HEK293 (cell line): ENCODE measurements around the gene TBPL1.

Source experiments
- CTCF ChIA-PET: fragments of 350-600 bp; formaldehyde crosslinking; extraction: SDS; loops from one replicate; lab custom pipeline; 2021; ENCODE audit warnings: antibody characterized with exemption; lab: Yijun Ruan, JAX
- POLR2A ChIA-PET: fragments of 300-600 bp; formaldehyde crosslinking; extraction: SDS; loops from one replicate; lab custom pipeline; 2020; ENCODE audit warnings: antibody characterized with exemption, inconsistent platforms; lab: Yijun Ruan, JAX
- H3K27ac ChIP-seq: fragments of 200-500 bp; sonication (Bioruptor generic); 2 replicates; pipeline ENCODE4 v1.5.1; 2014; ENCODE audit warnings: low read depth, low read length, control low read depth, inconsistent platforms; ENCODE audit errors: extremely low read depth
- H3K36me3 ChIP-seq, 2 experiments: fragments of 200-500 bp in 1 of 2; sonication (Bioruptor generic) in 1 of 2; 1 replicate in 1 of 2; 2 replicates in 1 of 2; pipeline ENCODE4 v1.5.1; 2014 to 2017; ENCODE audit warnings: inconsistent platforms in 2 of 2, low read length in 2 of 2; ENCODE audit not compliant: control insufficient read depth in 2 of 2, insufficient read depth in 1 of 2
- H3K4me1 ChIP-seq: fragments of 200-500 bp; sonication (Bioruptor generic); 2 replicates; pipeline ENCODE4 v1.5.1; 2014; ENCODE audit warnings: mild to moderate bottlenecking, low read length, inconsistent platforms; ENCODE audit not compliant: control insufficient read depth, insufficient read depth
- H3K4me3 ChIP-seq: 2 replicates; pipeline ENCODE4 v1.5.1; 2011; ENCODE audit warnings: low read depth, mild to moderate bottlenecking, control low read depth, low read length, moderate library complexity
- H3K9me3 ChIP-seq: fragments of 200-500 bp; sonication (Bioruptor generic); 2 replicates; pipeline ENCODE4 v1.5.1; 2014; ENCODE audit warnings: low read depth, low read length, inconsistent platforms; ENCODE audit not compliant: control insufficient read depth, insufficient read depth
- KLF7 ChIP-seq: fragments of 450-650 bp; formaldehyde crosslinking; IDR thresholded peaks from 2 replicates; pipeline ENCODE4 v1.5.1; 2016; ENCODE audit warnings: missing biosample characterization, missing genetic modification characterization, borderline replicate concordance
- MEIS1 ChIP-seq: sonication (generic); formaldehyde crosslinking; IDR thresholded peaks from 2 replicates; pipeline ENCODE4 v1.8.1; 2022; ENCODE audit warnings: missing genetic modification reagents, mild to moderate bottlenecking, borderline replicate concordance
- OSR2 ChIP-seq: fragments of 450-650 bp; formaldehyde crosslinking; IDR thresholded peaks from 2 replicates; pipeline ENCODE4 v1.5.1; 2016; ENCODE audit warnings: missing biosample characterization, missing genetic modification characterization
- REPIN1 ChIP-seq: fragments of 450-650 bp; formaldehyde crosslinking; IDR thresholded peaks from 2 replicates; pipeline ENCODE4 v1.5.1; 2017; ENCODE audit warnings: missing biosample characterization, missing genetic modification characterization, low read depth
- WT1 ChIP-seq: fragments of 450-650 bp; formaldehyde crosslinking; IDR thresholded peaks from 2 replicates; pipeline ENCODE4 v1.5.1; 2016; ENCODE audit warnings: missing biosample characterization, missing genetic modification characterization
- YY2 ChIP-seq: fragments of 450-650 bp; formaldehyde crosslinking; IDR thresholded peaks from 2 replicates; pipeline ENCODE4 v1.5.1; 2016; ENCODE audit warnings: missing biosample characterization, missing genetic modification characterization
- ZBTB48 ChIP-seq: fragments of 450-650 bp; formaldehyde crosslinking; IDR thresholded peaks from 2 replicates; pipeline ENCODE4 v1.5.1; 2016; ENCODE audit warnings: missing biosample characterization, missing genetic modification characterization
- ZFHX2 ChIP-seq: fragments of 450-650 bp; formaldehyde crosslinking; conservative IDR thresholded peaks from 2 replicates; pipeline ENCODE4 v1.5.1; 2016; ENCODE audit warnings: missing biosample characterization, missing genetic modification characterization
- ZNF2 ChIP-seq: fragments of 450-650 bp; formaldehyde crosslinking; IDR thresholded peaks from 2 replicates; pipeline ENCODE4 v1.5.1; 2016; ENCODE audit warnings: missing biosample characterization, missing genetic modification characterization
- ZNF324 ChIP-seq: fragments of 450-650 bp; formaldehyde crosslinking; IDR thresholded peaks from 2 replicates; pipeline ENCODE4 v1.5.1; 2016; ENCODE audit warnings: missing biosample characterization, missing genetic modification characterization
- ZNF341 ChIP-seq: fragments of 450-650 bp; formaldehyde crosslinking; IDR thresholded peaks from 2 replicates; pipeline ENCODE4; 2016; ENCODE audit warnings: low read depth, missing biosample characterization, missing genetic modification characterization
- ZNF350 ChIP-seq: fragments of 450-650 bp; formaldehyde crosslinking; IDR thresholded peaks from 2 replicates; pipeline ENCODE4 v1.5.0; 2017; ENCODE audit warnings: missing biosample characterization, mild to moderate bottlenecking, missing genetic modification characterization
- ZNF473 ChIP-seq: fragments of 450-650 bp; formaldehyde crosslinking; IDR thresholded peaks from 2 replicates; pipeline ENCODE4 v1.5.1; 2017; ENCODE audit warnings: missing biosample characterization, missing genetic modification characterization
- ZNF571 ChIP-seq: fragments of 450-650 bp; formaldehyde crosslinking; IDR thresholded peaks from 2 replicates; pipeline ENCODE4 v1.5.0; 2017; ENCODE audit warnings: missing biosample characterization, missing genetic modification characterization
- ZNF626 ChIP-seq: fragments of 450-650 bp; sonication (Bioruptor Pico); formaldehyde crosslinking; IDR thresholded peaks from 2 replicates; pipeline ENCODE4 v1.5.1; 2018; ENCODE audit warnings: missing biosample characterization, missing genetic modification characterization, inconsistent platforms
- ZNF791 ChIP-seq: fragments of 450-650 bp; formaldehyde crosslinking; IDR thresholded peaks from 2 replicates; pipeline ENCODE4 v1.5.1; 2016; ENCODE audit warnings: missing biosample characterization, missing genetic modification characterization
- ZNF830 ChIP-seq: fragments of 450-650 bp; IDR thresholded peaks from 2 replicates; pipeline ENCODE4 v1.5.0; 2018; ENCODE audit warnings: missing biosample characterization, missing genetic modification characterization, low read depth, mild to moderate bottlenecking, moderate library complexity
- ZSCAN16 ChIP-seq: fragments of 450-650 bp; formaldehyde crosslinking; IDR thresholded peaks from 2 replicates; pipeline ENCODE4 v1.5.1; 2016; ENCODE audit warnings: missing biosample characterization, missing genetic modification characterization
- TF ChIP-seq, protein P1 (sequence below): fragments of 450-650 bp; formaldehyde crosslinking; IDR thresholded peaks from 2 replicates; pipeline ENCODE4 v1.5.1; 2016; ENCODE audit warnings: missing biosample characterization, missing genetic modification characterization
- TF ChIP-seq, protein P2 (sequence below): fragments of 450-650 bp; formaldehyde crosslinking; conservative IDR thresholded peaks from 2 replicates; pipeline ENCODE4 v1.5.1; 2016; ENCODE audit warnings: low read depth, missing biosample characterization, missing genetic modification characterization

TBPL1 gene

DNA sequence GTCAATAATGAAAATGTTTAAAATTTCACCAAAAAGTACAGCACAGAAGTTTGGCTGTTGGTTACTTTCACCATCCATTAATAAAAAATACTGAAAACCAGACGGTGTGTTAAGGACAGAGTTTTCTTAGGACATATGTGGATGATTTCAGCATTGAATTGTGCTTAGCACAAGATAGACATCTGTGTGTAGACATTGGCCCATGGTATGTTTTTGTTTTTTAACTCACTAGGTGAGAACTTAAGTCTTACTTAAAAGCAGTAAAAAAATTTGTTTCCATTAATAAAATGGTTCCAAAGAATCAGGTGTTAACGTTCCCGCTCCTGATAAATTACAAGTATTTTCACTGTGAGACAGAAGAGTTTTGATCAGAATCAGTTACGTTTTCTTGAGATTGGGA, 4.2 kb downstream of the TBPL1 start:
- Histone ChIP-seq H3K36me3 (no peaks in the 10 kb centered on the region), H3K9me3 (no peaks in the 10 kb centered on the region), H3K4me1 (peaks cover 29% of the 10 kb centered on the region), H3K27ac (no peak overlapping the region), H3K4me3 (no peak overlapping the region)
- CTCF ChIA-PET, result interaction anchor here (0.7 to 2.5 kb wide), 5 partner anchors 16 to 1047 kb away, joined by 3 to 25 read pairs (median 7); no protein-coding TSS in a partner anchor
- POLR2A ChIA-PET, result no interaction called here
- TF ChIP-seq ZNF341 (tag by site-specific recombination) (no peak), ZNF791 (no peak)

DNA sequence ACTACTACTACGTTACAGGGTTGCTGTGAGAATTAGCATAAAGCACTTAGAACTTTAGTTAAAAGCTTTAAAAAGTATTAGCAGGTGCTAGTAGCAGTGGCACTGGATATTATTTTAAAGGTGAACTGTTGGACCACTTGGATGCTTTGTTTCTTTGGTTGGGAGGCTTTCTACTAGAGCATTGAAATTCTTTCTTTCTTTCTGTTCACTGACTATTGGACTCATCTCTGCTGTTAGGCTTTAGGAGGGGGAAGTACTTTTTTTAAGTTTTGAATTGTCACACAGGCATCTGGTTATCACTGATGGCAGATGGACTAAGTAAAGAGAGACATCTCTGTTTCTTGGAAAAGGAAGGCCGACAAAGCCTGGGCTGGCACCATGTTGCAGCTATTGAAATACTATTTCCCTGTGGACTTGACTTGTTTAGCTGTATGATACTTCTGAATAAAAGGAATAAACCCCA, 4.8 kb downstream of the TBPL1 start:
- no peaks in the 10 kb centered on the region for H3K9me3 ChIP-seq
- H3K27ac ChIP-seq, result no peak overlapping the region
- ChIA-PET POLR2A (interaction anchor here (1.1 kb wide), 1 partner anchor 9 kb away, joined by 3 read pairs; no protein-coding TSS in a partner anchor), CTCF (interaction anchor here (0.5 to 2.5 kb wide), 14 partner anchors 8 to 1046 kb away, joined by 3 to 25 read pairs (median 3); no protein-coding TSS in a partner anchor)
- H3K4me3 ChIP-seq, result no peak overlapping the region
- H3K4me1 ChIP-seq, result peaks cover 29% of the 10 kb centered on the region
- TF ChIP-seq ZBTB48 (no peak), ZNF830 (tag by site-specific recombination) (no peak), ZNF350 (no peak), ZFHX2 (tag by site-specific recombination) (no peak), ZNF571 (tag by site-specific recombination) (no peak), ZNF324 (tag by site-specific recombination) (no peak), OSR2 (no peak), ZNF473 (tag by site-specific recombination) (no peak), ZNF626 (tag by site-specific recombination) (no peak), ZNF341 (tag by site-specific recombination) (no peak), MEIS1 (no peak), WT1 (no peak), KLF7 (tag by site-specific recombination) (no peak), YY2 (tag by site-specific recombination) (no peak), REPIN1 (tag by site-specific recombination) (no peak), ZSCAN16 (no peak), ZNF2 (tag by site-specific recombination) (no peak)
- TF ChIP-seq, protein P1, sequence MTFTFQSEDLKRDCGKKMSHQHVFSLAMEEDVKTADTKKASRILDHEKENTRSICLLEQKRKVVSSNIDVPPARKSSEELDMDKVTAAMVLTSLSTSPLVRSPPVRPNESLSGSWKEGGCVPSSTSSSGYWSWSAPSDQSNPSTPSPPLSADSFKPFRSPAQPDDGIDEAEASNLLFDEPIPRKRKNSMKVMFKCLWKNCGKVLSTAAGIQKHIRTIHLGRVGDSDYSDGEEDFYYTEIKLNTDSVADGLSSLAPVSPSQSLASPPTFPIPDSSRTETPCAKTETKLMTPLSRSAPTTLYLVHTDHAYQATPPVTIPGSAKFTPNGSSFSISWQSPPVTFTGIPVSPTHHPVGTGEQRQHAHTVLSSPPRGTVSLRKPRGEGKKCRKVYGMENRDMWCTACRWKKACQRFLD, result no peak
- TF ChIP-seq, protein P2, sequence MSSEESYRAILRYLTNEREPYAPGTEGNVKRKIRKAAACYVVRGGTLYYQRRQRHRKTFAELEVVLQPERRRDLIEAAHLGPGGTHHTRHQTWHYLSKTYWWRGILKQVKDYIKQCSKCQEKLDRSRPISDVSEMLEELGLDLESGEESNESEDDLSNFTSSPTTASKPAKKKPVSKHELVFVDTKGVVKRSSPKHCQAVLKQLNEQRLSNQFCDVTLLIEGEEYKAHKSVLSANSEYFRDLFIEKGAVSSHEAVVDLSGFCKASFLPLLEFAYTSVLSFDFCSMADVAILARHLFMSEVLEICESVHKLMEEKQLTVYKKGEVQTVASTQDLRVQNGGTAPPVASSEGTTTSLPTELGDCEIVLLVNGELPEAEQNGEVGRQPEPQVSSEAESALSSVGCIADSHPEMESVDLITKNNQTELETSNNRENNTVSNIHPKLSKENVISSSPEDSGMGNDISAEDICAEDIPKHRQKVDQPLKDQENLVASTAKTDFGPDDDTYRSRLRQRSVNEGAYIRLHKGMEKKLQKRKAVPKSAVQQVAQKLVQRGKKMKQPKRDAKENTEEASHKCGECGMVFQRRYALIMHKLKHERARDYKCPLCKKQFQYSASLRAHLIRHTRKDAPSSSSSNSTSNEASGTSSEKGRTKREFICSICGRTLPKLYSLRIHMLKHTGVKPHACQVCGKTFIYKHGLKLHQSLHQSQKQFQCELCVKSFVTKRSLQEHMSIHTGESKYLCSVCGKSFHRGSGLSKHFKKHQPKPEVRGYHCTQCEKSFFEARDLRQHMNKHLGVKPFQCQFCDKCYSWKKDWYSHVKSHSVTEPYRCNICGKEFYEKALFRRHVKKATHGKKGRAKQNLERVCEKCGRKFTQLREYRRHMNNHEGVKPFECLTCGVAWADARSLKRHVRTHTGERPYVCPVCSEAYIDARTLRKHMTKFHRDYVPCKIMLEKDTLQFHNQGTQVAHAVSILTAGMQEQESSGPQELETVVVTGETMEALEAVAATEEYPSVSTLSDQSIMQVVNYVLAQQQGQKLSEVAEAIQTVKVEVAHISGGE (tag by site-specific recombination), result no peak
- H3K36me3 ChIP-seq, result no peaks in the 10 kb centered on the region
